Measurements from ENCODE around the gene AJM1.
"Not testable (repeated sequence)": the region's sequence is repeated elsewhere in the genome, so short reads cannot be mapped to it uniquely, and the experiment has no call there.

Gene AJM1

GRCh38 chr9:136832581-136832980 is 9.7 kb upstream of the AJM1 start:
- no peak for DNase-seq

GRCh38 chr9:136833381-136834048 is 8.8 kb upstream of the AJM1 start:
- DNase-seq: not testable (repeated sequence)

- no peak for DNase-seq
Measured at GRCh38 chr9:136835162-136835931, 6.9 kb upstream of the AJM1 start.

GRCh38 chr9:136835932-136836904 is 6.1 kb upstream of the AJM1 start:
- DNase-seq: no peak

GRCh38 chr9:136837146-136837855 is 5.0 kb upstream of the AJM1 start:
- no peak for DNase-seq

- not testable (repeated sequence) for DNase-seq
Measured at GRCh38 chr9:136837856-136838277, 4.4 kb upstream of the AJM1 start.

- no peak for DNase-seq
Measured at GRCh38 chr9:136838314-136839228, 3.7 kb upstream of the AJM1 start.

GRCh38 chr9:136839229-136840139 is 2.8 kb upstream of the AJM1 start:
- no peak for DNase-seq

- DNase-seq: no peak
Measured at GRCh38 chr9:136840140-136840876, 2.0 kb upstream of the AJM1 start.

GRCh38 chr9:136840877-136841645 is 1.2 kb upstream of the AJM1 start:
- peak; percentile 54 for DNase-seq

- not testable (repeated sequence) for DNase-seq
Measured at GRCh38 chr9:136841646-136842379, 465 bp upstream of the AJM1 start.

- not testable (repeated sequence) for DNase-seq
Measured at GRCh38 chr9:136843159-136843800, 1.0 kb downstream of the AJM1 start.

GRCh38 chr9:136843801-136844740 is 1.8 kb downstream of the AJM1 start:
- not testable (repeated sequence) for DNase-seq

- DNase-seq: no peak
Measured at GRCh38 chr9:136844761-136845464, 2.6 kb downstream of the AJM1 start.

- no peak for DNase-seq
Measured at GRCh38 chr9:136845465-136846260, 3.4 kb downstream of the AJM1 start.

All from fibroblast of skin of right quadriceps (primary cell).